Natural killer cell (primary cell): ENCODE data around the gene RAI1. TPM values are rescaled to one million over a fixed set of nuclear protein-coding genes. Genes with fewer than 3 reads are reported as not detected.

Experiments
- ATAC-seq, 3 donors: fragments of 150-1000 bp in 2 of 3; fragments of 200-7000 bp in 1 of 3; cut with Tn5 transposase; 1 replicate in 1 of 3; 2 replicates in 2 of 3; pipeline ENCODE4 v1.10.0; 2021; ENCODE audit warnings: mild to moderate bottlenecking in 2 of 3, moderate library complexity in 2 of 3
- DNase-seq, 2 donors: peaks; one replicate each; pipeline versions ENCODE4 v3.0.0 to v3.0.0-alpha.2; 2013 to 2021; ENCODE audit warnings: mixed read lengths in 1 of 2
- H3K27ac ChIP-seq: one replicate; pipeline ENCODE4 v1.5.1; 2013; ENCODE audit warnings: mild to moderate bottlenecking, low read length
- H3K27me3 ChIP-seq: one replicate; pipeline ENCODE4 v1.6.1; 2013; ENCODE audit warnings: low read length; ENCODE audit not compliant: control insufficient read depth, insufficient read depth
- H3K36me3 ChIP-seq: one replicate; pipeline ENCODE4 v1.6.1; 2013; ENCODE audit warnings: low read length; ENCODE audit not compliant: control insufficient read depth, insufficient read depth
- H3K4me1 ChIP-seq: one replicate; pipeline ENCODE4 v1.6.1; 2013; ENCODE audit warnings: low read length; ENCODE audit not compliant: control insufficient read depth, insufficient read depth
- H3K4me3 ChIP-seq: one replicate; pipeline ENCODE4 v1.5.1; 2013; ENCODE audit warnings: low read length
- H3K9me3 ChIP-seq: one replicate; pipeline ENCODE4 v1.6.1; 2013; ENCODE audit warnings: low read length; ENCODE audit not compliant: control insufficient read depth, insufficient read depth
- H3K27ac Mint-ChIP-seq, 2 donors: one replicate each; pipeline ENCODE4 v1.8.0; 2022; ENCODE audit warnings: mild to moderate bottlenecking in 2 of 2, mixed read lengths in 2 of 2, moderate library complexity in 1 of 2
- H3K27me3 Mint-ChIP-seq, 2 donors: one replicate each; pipeline ENCODE4 v1.8.0; 2022; ENCODE audit warnings: low read depth in 2 of 2, mixed read lengths in 2 of 2
- H3K36me3 Mint-ChIP-seq: one replicate; pipeline ENCODE4 v1.8.0; 2022; ENCODE audit warnings: mixed read lengths
- H3K4me1 Mint-ChIP-seq, 2 donors: one replicate each; pipeline ENCODE4 v1.8.0; 2022; ENCODE audit warnings: mixed read lengths in 2 of 2
- H3K4me3 Mint-ChIP-seq: one replicate; pipeline ENCODE4 v1.8.0; 2022; ENCODE audit warnings: mild to moderate bottlenecking, moderate library complexity, mixed read lengths
- H3K9me3 Mint-ChIP-seq, 2 donors: one replicate each; pipeline ENCODE4 v1.8.0; 2022; ENCODE audit warnings: mixed read lengths in 2 of 2
- WGBS: methylation state at CpG from one replicate; pipeline ENCODE4 v1.1.7; 2013; ENCODE audit warnings: missing lambda C conversion rate; ENCODE audit not compliant: insufficient coverage; 5-methylcytosine and 5-hydroxymethylcytosine counted together
- intact Hi-C: fragments of 100-400 bp; cut with micrococcal nuclease; formaldehyde crosslinking; loops from one replicate; pipeline ENCODE4 v1.14.2; 2022
- total RNA-seq, 4 donors: library from RNA; stranded (reverse); fragments of 120-200 nt in 1 of 4; gene quantifications; one replicate each; pipeline versions ENCODE4 v1.2.3 to v1.2.4, GENCODE V29; 2013 to 2022
- TF ChIP-seq, protein P1 (sequence below): fragments of 200-600 bp; IDR thresholded peaks from one replicate; pipeline ENCODE4 v1.8.0; 2022; ENCODE audit warnings: antibody characterized with exemption

The RAI1 gene
- total RNA-seq, 3 donors from 2014 or later (not counting 1 experiment from before 2014, with no cell fraction given) = 39.8 to 55.0 (median 49.4) TPM

DNA sequence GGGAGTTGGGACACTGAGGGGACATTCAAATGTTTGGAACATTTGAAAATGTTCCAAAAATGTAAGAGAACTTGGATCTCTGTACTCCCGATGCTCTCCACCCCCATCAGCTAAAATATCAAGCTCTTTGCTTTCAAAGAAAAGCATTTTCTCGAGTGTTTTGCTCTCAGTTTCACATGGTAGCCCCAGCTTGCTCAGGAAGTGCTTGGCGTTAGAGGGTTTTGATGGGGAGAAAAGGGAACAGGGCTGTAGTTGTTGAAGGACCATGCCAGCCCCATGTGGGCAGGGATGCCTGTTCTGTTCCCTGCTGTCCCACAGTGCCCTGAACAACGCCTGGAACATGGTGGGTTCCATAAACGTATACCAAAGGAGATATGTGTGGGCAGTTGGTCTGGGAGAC lies 37.0 kb downstream of the RAI1 start:
- no peak overlapping the region for H3K27ac Mint-ChIP-seq
- ATAC-seq (no peak), DNase-seq (no peak)
- Histone ChIP-seq H3K4me1 (peaks cover 40% of the 10 kb centered on the region), H3K27me3 (peaks cover 8% of the 10 kb centered on the region), H3K4me3 (no peak overlapping the region), H3K36me3 (no peaks in the 10 kb centered on the region), H3K27ac (no peak overlapping the region), H3K9me3 (no peaks in the 10 kb centered on the region)
- H3K9me3 Mint-ChIP-seq = no peaks in the 10 kb centered on the region
- TF ChIP-seq, protein P1, sequence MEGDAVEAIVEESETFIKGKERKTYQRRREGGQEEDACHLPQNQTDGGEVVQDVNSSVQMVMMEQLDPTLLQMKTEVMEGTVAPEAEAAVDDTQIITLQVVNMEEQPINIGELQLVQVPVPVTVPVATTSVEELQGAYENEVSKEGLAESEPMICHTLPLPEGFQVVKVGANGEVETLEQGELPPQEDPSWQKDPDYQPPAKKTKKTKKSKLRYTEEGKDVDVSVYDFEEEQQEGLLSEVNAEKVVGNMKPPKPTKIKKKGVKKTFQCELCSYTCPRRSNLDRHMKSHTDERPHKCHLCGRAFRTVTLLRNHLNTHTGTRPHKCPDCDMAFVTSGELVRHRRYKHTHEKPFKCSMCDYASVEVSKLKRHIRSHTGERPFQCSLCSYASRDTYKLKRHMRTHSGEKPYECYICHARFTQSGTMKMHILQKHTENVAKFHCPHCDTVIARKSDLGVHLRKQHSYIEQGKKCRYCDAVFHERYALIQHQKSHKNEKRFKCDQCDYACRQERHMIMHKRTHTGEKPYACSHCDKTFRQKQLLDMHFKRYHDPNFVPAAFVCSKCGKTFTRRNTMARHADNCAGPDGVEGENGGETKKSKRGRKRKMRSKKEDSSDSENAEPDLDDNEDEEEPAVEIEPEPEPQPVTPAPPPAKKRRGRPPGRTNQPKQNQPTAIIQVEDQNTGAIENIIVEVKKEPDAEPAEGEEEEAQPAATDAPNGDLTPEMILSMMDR = no peak
- H3K27me3 Mint-ChIP-seq = peaks cover 21 to 26% of the 10 kb centered on the region in 2 donors
- peaks cover 48 to 65% of the 10 kb centered on the region in 2 donors for H3K4me1 Mint-ChIP-seq
- intact Hi-C loops = no loop called here
- H3K4me3 Mint-ChIP-seq = no peak overlapping the region
- H3K36me3 Mint-ChIP-seq = no peaks in the 10 kb centered on the region
- 61% methylated on average over 4 of the region's 5 CpGs for whole genome bisulfite sequencing

DNA sequence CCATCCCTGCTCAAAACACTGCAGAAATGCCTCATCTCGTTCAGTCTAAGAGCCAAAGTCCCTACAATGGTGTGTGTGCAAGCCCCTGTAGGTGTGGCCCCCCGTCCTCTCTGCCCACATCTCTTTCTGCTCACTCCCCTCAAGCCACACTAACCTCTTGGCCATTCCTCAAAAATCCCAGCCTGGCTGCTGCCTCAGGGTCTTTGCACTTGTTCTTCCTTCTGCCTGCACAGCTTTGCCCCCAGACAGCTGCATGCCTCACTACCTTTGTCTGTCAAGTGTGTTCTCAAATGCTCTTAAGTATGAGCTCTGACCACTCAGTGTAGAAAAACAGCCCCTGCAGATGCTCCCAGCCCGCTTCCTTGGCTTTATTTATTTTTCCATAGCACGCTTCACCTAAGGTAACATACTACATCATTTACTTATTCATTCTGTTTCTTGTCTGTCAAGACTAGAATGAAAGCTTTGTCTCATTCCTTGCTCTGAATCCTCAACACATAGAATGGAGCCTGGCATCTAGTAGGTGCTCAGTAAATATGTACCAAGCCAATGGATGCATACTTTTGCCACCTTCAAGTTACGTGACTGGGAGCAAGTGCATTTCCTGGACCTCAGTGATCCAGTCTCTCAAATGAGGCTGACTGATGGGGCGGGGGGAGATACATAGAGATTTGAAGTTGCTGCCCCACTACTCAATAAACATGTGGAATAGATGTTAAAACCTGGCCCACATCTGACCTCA lies 38.1 kb downstream of the RAI1 start:
- WGBS = 96% methylated on average over 6 of the region's 6 CpGs
- Histone ChIP-seq H3K36me3 (no peaks in the 10 kb centered on the region), H3K27ac (no peak overlapping the region), H3K9me3 (no peaks in the 10 kb centered on the region), H3K4me3 (no peak overlapping the region), H3K4me1 (peaks cover 38% of the 10 kb centered on the region), H3K27me3 (peaks cover 8% of the 10 kb centered on the region)
- no peaks in the 10 kb centered on the region for H3K9me3 Mint-ChIP-seq
- H3K36me3 Mint-ChIP-seq = no peaks in the 10 kb centered on the region
- ATAC-seq (no peak), DNase-seq (no peak)
- peaks cover 51 to 70% of the 10 kb centered on the region in 2 donors for H3K4me1 Mint-ChIP-seq
- no peak overlapping the region for H3K27ac Mint-ChIP-seq
- H3K4me3 Mint-ChIP-seq = no peak overlapping the region
- TF ChIP-seq, protein P1 = no peak
- peaks cover 21 to 27% of the 10 kb centered on the region in 2 donors for H3K27me3 Mint-ChIP-seq
- intact Hi-C loops = no loop called here

DNA sequence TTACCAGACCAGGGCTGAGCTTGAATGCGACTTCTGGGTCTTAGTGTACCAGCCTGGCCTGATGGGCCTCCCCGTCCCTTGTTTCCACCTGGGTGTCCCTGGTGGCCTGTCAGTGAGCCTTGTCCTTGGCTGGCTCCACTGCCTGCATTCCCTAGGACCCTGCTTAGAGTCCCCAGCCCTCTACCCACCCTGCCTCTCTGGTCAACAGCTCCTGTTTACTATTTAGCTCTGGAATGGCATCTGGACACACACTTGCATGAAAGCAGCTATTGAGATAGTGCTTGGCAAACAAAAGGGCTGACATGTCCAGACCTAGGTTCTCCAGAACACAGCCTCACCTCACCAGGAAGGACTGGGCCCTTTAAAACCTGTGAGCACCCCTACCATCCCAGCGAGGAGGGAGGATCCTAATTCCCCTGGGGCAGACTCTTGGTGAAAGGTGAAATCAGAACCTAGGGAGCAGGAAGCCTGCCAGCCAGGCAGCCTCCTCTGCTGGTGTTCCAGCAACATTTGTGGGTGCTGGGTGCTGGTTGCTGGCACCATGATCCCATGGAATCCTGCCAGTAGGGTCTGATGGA lies 38.8 kb downstream of the RAI1 start:
- H3K27me3 ChIP-seq = peaks cover 8% of the 10 kb centered on the region
- intact Hi-C loops = loop anchor here (5.0 kb wide), 1 partner anchor 47 kb away; no protein-coding TSS in a partner anchor
- H3K4me3 ChIP-seq = no peak overlapping the region
- DNase-seq (no peak), ATAC-seq (no peak)
- H3K36me3 ChIP-seq = no peaks in the 10 kb centered on the region
- H3K9me3 Mint-ChIP-seq = no peaks in the 10 kb centered on the region
- peaks cover 53 to 73% of the 10 kb centered on the region in 2 donors for H3K4me1 Mint-ChIP-seq
- no peak overlapping the region for H3K27ac Mint-ChIP-seq
- TF ChIP-seq, protein P1 = no peak
- H3K9me3 ChIP-seq = no peaks in the 10 kb centered on the region
- no peak overlapping the region for H3K27ac ChIP-seq
- H3K4me1 ChIP-seq = peaks cover 37% of the 10 kb centered on the region
- no peaks in the 10 kb centered on the region for H3K36me3 Mint-ChIP-seq
- peaks cover 21 to 27% of the 10 kb centered on the region in 2 donors for H3K27me3 Mint-ChIP-seq
- no peak overlapping the region for H3K4me3 Mint-ChIP-seq
- WGBS = 90% methylated on average over 3 of the region's 3 CpGs
